Measurements from ENCODE around the gene STAM.
A peak's percentile ranks its signal among the peaks of the same experiment; 100 is the strongest.
"Not testable (repeated sequence)": the region's sequence is repeated elsewhere in the genome, so short reads cannot be mapped to it uniquely, and the experiment has no call there.

STAM gene

DNA sequence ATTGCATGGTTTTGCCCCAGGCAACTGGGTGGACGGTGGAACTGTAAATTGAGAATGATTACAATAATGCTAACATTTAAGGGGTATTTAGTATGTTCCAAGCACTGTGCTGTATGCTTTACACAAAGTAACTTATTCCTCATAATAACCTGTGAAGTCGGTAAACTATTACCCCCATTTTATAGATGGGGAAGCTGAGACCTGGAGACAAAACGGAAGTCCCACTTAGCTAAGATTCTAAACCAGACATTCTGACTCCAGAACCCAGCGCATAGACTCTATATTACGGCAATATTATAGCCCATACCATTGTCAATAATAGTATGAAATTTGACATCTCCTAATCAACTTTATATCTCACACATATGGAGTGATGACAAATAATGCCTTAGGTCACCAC is 68.1 kb downstream of the STAM start:
- H3K4me3 ChIP-seq (ENCODE audit: low read depth, low read length): no peak overlapping the region
- in situ Hi-C loops (cut with HindIII; ENCODE audit: low sequenced_read_pairs): no loop called here
- no peak for DNase-seq (ENCODE audit: low read depth)
- no peak for TF ChIP-seq CTCF (IDR thresholded peaks at IDR 0.05; ENCODE audit: low read depth, low read length, missing control alignments)

DNA sequence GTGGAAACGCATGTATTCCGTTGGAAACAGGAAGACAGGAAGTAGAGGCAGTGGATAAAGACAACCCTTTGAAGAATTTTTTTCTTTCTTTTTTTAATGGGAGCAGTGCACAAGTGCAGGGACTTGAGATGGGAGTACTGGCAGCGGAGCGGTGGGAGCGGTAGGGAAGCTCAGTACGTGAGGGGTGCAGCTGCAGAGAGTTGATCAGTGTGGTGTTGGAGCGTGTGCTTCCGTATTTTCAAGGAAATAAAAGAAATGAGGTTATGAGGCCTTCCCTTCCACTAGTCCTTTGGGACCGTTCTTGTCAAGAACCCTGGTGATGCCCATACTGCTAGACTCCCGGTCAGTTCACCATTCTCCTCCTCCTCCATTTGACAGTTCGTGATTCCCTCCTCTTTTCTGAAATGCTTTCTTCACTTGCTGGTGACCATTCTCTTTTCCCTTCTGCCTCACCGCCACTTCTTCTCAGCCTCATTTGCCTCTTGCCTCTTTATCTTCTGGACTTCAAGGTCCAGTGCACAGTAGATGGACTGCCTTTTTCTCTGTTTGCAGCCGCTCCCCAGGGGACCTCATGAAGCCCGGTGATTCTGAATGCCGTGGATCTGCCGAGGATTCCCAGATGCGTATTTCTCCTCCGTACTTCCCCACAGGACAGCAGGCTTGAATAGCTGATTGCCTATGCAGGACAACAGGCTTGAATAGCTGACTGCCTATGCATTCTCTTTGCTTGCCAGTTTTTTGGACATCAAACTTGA is 68.9 kb downstream of the STAM start:
- DNase-seq (ENCODE audit: low read depth): no peak
- TF ChIP-seq CTCF (IDR thresholded peaks at IDR 0.05; ENCODE audit: low read depth, low read length, missing control alignments): no peak
- in situ Hi-C loops (cut with HindIII; ENCODE audit: low sequenced_read_pairs): no loop called here
- H3K4me3 ChIP-seq (ENCODE audit: low read depth, low read length): peak overlapping the region; percentile 44

- DNase-seq (ENCODE audit: low read depth): no peak
- in situ Hi-C loops (cut with HindIII; ENCODE audit: low sequenced_read_pairs): no loop called here
- TF ChIP-seq CTCF (IDR thresholded peaks at IDR 0.05; ENCODE audit: low read depth, low read length, missing control alignments): no peak
- H3K4me3 ChIP-seq (ENCODE audit: low read depth, low read length): no peak overlapping the region
Observed at GRCh38 chr10:17713758-17714157, 69.8 kb downstream of the STAM start.

DNA sequence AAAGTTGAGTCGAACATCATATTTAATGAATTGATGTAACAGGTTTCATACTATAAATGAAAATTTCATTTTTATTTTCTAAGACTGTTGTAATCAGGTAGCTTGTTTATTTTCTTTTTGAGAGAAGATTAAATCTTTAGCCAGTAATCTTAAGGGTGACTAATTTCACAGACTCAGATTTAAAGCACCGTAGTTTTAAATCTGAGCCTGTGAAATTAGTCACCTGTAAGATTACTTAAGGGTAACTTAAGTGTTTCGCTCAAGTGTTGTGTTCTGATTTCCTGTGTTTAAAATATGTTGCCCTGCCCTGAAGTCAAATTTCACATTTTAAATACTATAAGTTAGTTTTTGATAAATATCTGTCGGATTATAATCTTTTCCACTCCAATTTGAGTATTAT is 72.2 kb downstream of the STAM start:
- TF ChIP-seq CTCF (IDR thresholded peaks at IDR 0.05; ENCODE audit: low read depth, low read length, missing control alignments): no peak

GRCh38 chr10:17722317-17723014 is 78.5 kb downstream of the STAM start:
- in situ Hi-C loops (cut with HindIII; ENCODE audit: low sequenced_read_pairs); H3K4me3 ChIP-seq (ENCODE audit: low read depth, low read length); DNase-seq (ENCODE audit: low read depth): not testable (repeated sequence)

More for the DNA sequence above, 72.2 kb downstream of the STAM start:
- DNase-seq (ENCODE audit: low read depth): no peak
- in situ Hi-C loops (cut with HindIII; ENCODE audit: low sequenced_read_pairs): no loop called here
- H3K4me3 ChIP-seq (ENCODE audit: low read depth, low read length): no peak overlapping the region

DNA sequence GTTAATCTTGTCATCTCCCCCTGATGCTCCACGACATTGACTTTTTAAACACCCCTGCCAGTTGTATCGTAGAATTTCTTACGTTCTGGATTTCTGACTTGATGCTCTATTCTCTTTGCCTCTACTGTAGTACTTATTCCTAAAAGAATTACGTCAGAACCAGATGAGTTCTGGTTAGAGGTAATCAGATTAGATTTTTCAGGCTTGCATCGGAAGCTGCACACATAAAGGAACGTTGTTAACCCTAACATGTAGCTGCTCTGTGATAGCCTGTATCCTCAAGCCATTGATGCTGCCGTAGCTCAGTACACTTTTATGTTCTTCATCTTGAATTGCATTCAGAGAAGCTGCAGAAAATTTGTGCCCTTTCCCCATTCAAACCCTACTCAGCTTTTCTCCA is 81.8 kb downstream of the STAM start:
- TF ChIP-seq CTCF (IDR thresholded peaks at IDR 0.05; ENCODE audit: low read depth, low read length, missing control alignments): no peak
- no peak for DNase-seq (ENCODE audit: low read depth)
- in situ Hi-C loops (cut with HindIII; ENCODE audit: low sequenced_read_pairs): no loop called here
- no peak overlapping the region for H3K4me3 ChIP-seq (ENCODE audit: low read depth, low read length)

GRCh38 chr10:17729630-17730029 is 85.7 kb downstream of the STAM start:
- in situ Hi-C loops (cut with HindIII; ENCODE audit: low sequenced_read_pairs): no loop called here
- no peak overlapping the region for H3K4me3 ChIP-seq (ENCODE audit: low read depth, low read length)
- no peak for TF ChIP-seq CTCF (IDR thresholded peaks at IDR 0.05; ENCODE audit: low read depth, low read length, missing control alignments)
- no peak for DNase-seq (ENCODE audit: low read depth)
